H9 (cell line): Measurements from ENCODE around the gene DIRAS2. TPM values are rescaled to one million over a fixed set of nuclear protein-coding genes. Genes with fewer than 3 reads are reported as not detected.

Experiments
- DNase-seq: peaks from one replicate; pipeline ENCODE4 v3.0.0-alpha.2; 2017
- H2AFZ ChIP-seq: one replicate; pipeline ENCODE4 v1.6.1; 2013; ENCODE audit warnings: mild to moderate bottlenecking, low read length, control low read depth, moderate library complexity
- H2AK5ac ChIP-seq: 2 replicates; pipeline ENCODE4 v1.6.1; 2013; ENCODE audit warnings: low read length, control low read depth, mixed read lengths; ENCODE audit not compliant: insufficient read length
- H2BK120ac ChIP-seq: one replicate; pipeline ENCODE4 v1.6.1; 2013; ENCODE audit warnings: low read depth, mild to moderate bottlenecking, low read length, control low read depth, inconsistent platforms; ENCODE audit not compliant: poor library complexity, severe bottlenecking
- H2BK12ac ChIP-seq: 2 replicates; pipeline ENCODE4 v1.6.1; 2013; ENCODE audit warnings: low read length, control low read depth, mixed read lengths, low read depth; ENCODE audit not compliant: insufficient read length
- H2BK15ac ChIP-seq: 2 replicates; pipeline ENCODE4 v1.6.1; 2013; ENCODE audit warnings: low read depth, low read length, control low read depth
- H2BK20ac ChIP-seq: one replicate; pipeline ENCODE4 v1.6.1; 2013; ENCODE audit warnings: low read depth, mild to moderate bottlenecking, low read length, control low read depth, inconsistent platforms; ENCODE audit not compliant: poor library complexity, severe bottlenecking
- H2BK5ac ChIP-seq: 2 replicates; pipeline ENCODE4 v1.6.1; 2013; ENCODE audit warnings: low read length, control low read depth, mixed read lengths; ENCODE audit not compliant: insufficient read length
- H3K14ac ChIP-seq: 2 replicates; pipeline ENCODE4 v1.6.1; 2013; ENCODE audit warnings: low read length, control low read depth; ENCODE audit not compliant: insufficient read depth
- H3K18ac ChIP-seq: 2 replicates; pipeline ENCODE4 v1.6.1; 2013; ENCODE audit warnings: low read depth, mild to moderate bottlenecking, mixed read lengths, low read length, control low read depth; ENCODE audit not compliant: insufficient read length
- H3K23ac ChIP-seq: 2 replicates; pipeline ENCODE4 v1.6.1; 2013; ENCODE audit warnings: low read length, control low read depth, mixed read lengths, low read depth; ENCODE audit not compliant: insufficient read length
- H3K23me2 ChIP-seq: 2 replicates; pipeline ENCODE4 v1.6.1; 2013; ENCODE audit warnings: low read depth, mild to moderate bottlenecking, mixed read lengths, low read length, control low read depth; ENCODE audit not compliant: insufficient read length, poor library complexity, severe bottlenecking
- H3K27ac ChIP-seq: 2 replicates; pipeline ENCODE4 v1.5.1; 2013; ENCODE audit warnings: low read length, control low read depth, mixed read lengths, low read depth; ENCODE audit not compliant: insufficient read length
- H3K27me3 ChIP-seq: 2 replicates; pipeline ENCODE4 v1.6.1; 2013; ENCODE audit warnings: low read length, control low read depth, inconsistent platforms; ENCODE audit not compliant: insufficient read depth
- H3K4ac ChIP-seq: 2 replicates; pipeline ENCODE4 v1.6.1; 2013; ENCODE audit warnings: low read depth, mild to moderate bottlenecking, control low read depth, inconsistent platforms, low read length, moderate library complexity
- H3K4me1 ChIP-seq: 2 replicates; pipeline ENCODE4 v1.6.1; 2013; ENCODE audit warnings: low read length, control low read depth, inconsistent platforms; ENCODE audit not compliant: insufficient read depth
- H3K4me2 ChIP-seq: 2 replicates; pipeline ENCODE4 v1.6.1; 2013; ENCODE audit warnings: low read length, control low read depth, mixed read lengths; ENCODE audit not compliant: insufficient read length, insufficient read depth
- H3K56ac ChIP-seq: 2 replicates; pipeline ENCODE4 v1.6.1; 2013; ENCODE audit warnings: low read depth, mild to moderate bottlenecking, mixed read lengths, low read length, control low read depth; ENCODE audit not compliant: insufficient read length
- H3K79me1 ChIP-seq: 2 replicates; pipeline ENCODE4 v1.6.1; 2013; ENCODE audit warnings: low read depth, mild to moderate bottlenecking, moderate library complexity, low read length, control low read depth, inconsistent platforms; ENCODE audit not compliant: insufficient read depth, poor library complexity, severe bottlenecking
- H3K79me2 ChIP-seq: 2 replicates; pipeline ENCODE4 v1.6.1; 2013; ENCODE audit warnings: low read length, control low read depth, inconsistent platforms; ENCODE audit not compliant: insufficient read depth
- H3K9ac ChIP-seq: 2 replicates; pipeline ENCODE4 v1.6.1; 2013; ENCODE audit warnings: low read length, control low read depth, mixed read lengths; ENCODE audit not compliant: insufficient read length; ENCODE audit errors: extremely low read depth
- H3K9me3 ChIP-seq: one replicate; pipeline ENCODE4 v1.6.1; 2013; ENCODE audit warnings: low read depth, low read length, inconsistent platforms; ENCODE audit not compliant: control insufficient read depth
- H3T11ph ChIP-seq: one replicate; pipeline ENCODE4 v1.6.1; 2013; ENCODE audit warnings: mild to moderate bottlenecking, low read length, control low read depth, inconsistent platforms
- H4K20me1 ChIP-seq: one replicate; pipeline ENCODE4 v1.6.1; 2013; ENCODE audit not compliant: control insufficient read depth, insufficient read length, insufficient read depth
- H4K5ac ChIP-seq: 2 replicates; pipeline ENCODE4 v1.6.1; 2013; ENCODE audit warnings: low read depth, mild to moderate bottlenecking, mixed read lengths, low read length, control low read depth; ENCODE audit not compliant: insufficient read length
- H4K8ac ChIP-seq: replicated peaks from 2 replicates; pipeline ENCODE4 v1.6.1; 2013; ENCODE audit warnings: low read length, control low read depth, mixed read lengths, low read depth; ENCODE audit not compliant: insufficient read length
- H4K91ac ChIP-seq: 2 replicates; pipeline ENCODE4 v1.6.1; 2013; ENCODE audit warnings: low read depth, mild to moderate bottlenecking, moderate library complexity, mixed read lengths, low read length, control low read depth; ENCODE audit not compliant: insufficient read length
- H3K27ac Mint-ChIP-seq, 3 experiments: 2 replicates in 2 of 3; 3 replicates in 1 of 3; pipeline ENCODE4 v1.8.0; 2020 to 2021; ENCODE audit warnings: mixed read lengths in 3 of 3, mild to moderate bottlenecking in 1 of 3, moderate library complexity in 1 of 3
- H3K27me3 Mint-ChIP-seq: 2 replicates; pipeline ENCODE4 v1.8.0; 2021; ENCODE audit warnings: low read depth, mild to moderate bottlenecking, moderate library complexity, mixed read lengths
- H3K36me3 Mint-ChIP-seq, 3 experiments: 2 replicates in 2 of 3; 3 replicates in 1 of 3; pipeline ENCODE4 v1.8.0; 2020 to 2021; ENCODE audit warnings: low read depth in 3 of 3, mixed read lengths in 3 of 3; ENCODE audit not compliant: insufficient read depth in 1 of 3
- H3K4me1 Mint-ChIP-seq, 2 experiments: 2 replicates each; pipeline ENCODE4 v1.8.0; 2020; ENCODE audit warnings: mixed read lengths in 2 of 2
- H3K4me3 Mint-ChIP-seq, 2 experiments: 2 replicates in 1 of 2; 3 replicates in 1 of 2; pipeline ENCODE4 v1.8.0; 2020 to 2021; ENCODE audit warnings: mild to moderate bottlenecking in 2 of 2, mixed read lengths in 2 of 2, moderate library complexity in 1 of 2
- H3K9me3 Mint-ChIP-seq, 2 experiments: 2 replicates in 1 of 2; 3 replicates in 1 of 2; pipeline ENCODE4 v1.8.0; 2020; ENCODE audit warnings: mild to moderate bottlenecking in 2 of 2, mixed read lengths in 2 of 2, moderate library complexity in 1 of 2
- WGBS: extraction: QIAGEN DNeasy Blood & Tissue Kit; methylation state at CpG from one replicate; pipeline ENCODE4 v1.1.7; 2013; ENCODE audit warnings: missing lambda C conversion rate, low lambda C conversion rate, mixed read lengths; ENCODE audit not compliant: insufficient read length; ENCODE audit errors: extremely low coverage; 5-methylcytosine and 5-hydroxymethylcytosine counted together
- total RNA-seq: library from RNA; stranded (reverse); gene quantifications from 2 replicates; pipeline ENCODE4 v1.2.1, GENCODE V29; 2021
- TF ChIP-seq, protein P1 (sequence below): fragments of 200-600 bp; sonication (generic); conservative IDR thresholded peaks from 3 replicates; pipeline ENCODE4 v1.8.0; 2021; ENCODE audit warnings: antibody characterized with exemption, mild to moderate bottlenecking

Gene DIRAS2
- total RNA-seq, 1 experiment from 2014 or later: not detected

DNA sequence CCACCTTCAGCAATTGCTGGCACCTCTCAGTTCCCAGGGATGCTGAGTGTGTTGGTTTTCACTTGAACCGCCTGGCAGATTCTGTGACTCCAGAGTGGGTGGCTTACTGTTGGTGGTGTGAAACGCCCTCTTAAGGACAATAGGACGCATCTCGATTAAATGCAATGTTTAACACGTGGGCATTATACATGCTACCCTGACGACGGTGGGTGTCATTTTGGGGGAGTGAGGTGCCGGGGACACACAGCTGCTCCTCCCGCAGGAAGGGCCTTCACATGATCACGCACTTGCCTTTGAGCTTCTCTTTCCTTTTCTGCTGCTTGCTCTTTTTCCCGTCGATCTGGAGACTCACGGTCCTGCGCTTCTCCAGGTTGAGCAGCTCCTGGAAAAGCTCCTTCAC lies 29.7 kb downstream of the DIRAS2 start:
- Mint-ChIP-seq H3K4me1 (peaks cover 0 to 3% of the 10 kb centered on the region in 2 experiments; a peak in 2 of 4 replicates), H3K27ac (no peak overlapping the region), H3K27me3 (peaks cover 2% of the 10 kb centered on the region; the same call in 1 of the 2 replicates), H3K4me3 (no peak overlapping the region), H3K9me3 (no peaks in the 10 kb centered on the region), H3K36me3 (no peaks in the 10 kb centered on the region)
- H3K9ac ChIP-seq: no peak overlapping the region
- H3K23me2 ChIP-seq: no peaks in the 10 kb centered on the region
- no peak overlapping the region for H2BK20ac ChIP-seq
- H3T11ph ChIP-seq: no peak overlapping the region
- H2BK15ac ChIP-seq: no peak overlapping the region
- H4K5ac ChIP-seq: no peak overlapping the region
- H3K18ac ChIP-seq: no peak overlapping the region
- no peak overlapping the region for H2AK5ac ChIP-seq
- H3K9me3 ChIP-seq: no peaks in the 10 kb centered on the region
- H3K23ac ChIP-seq: no peak overlapping the region
- WGBS: no CpG with 5 or more reads among the region's 14 CpGs
- H3K27ac ChIP-seq: no peak overlapping the region
- H3K4me2 ChIP-seq: no peak overlapping the region
- H2BK12ac ChIP-seq: no peak overlapping the region
- no peak overlapping the region for H3K14ac ChIP-seq
- H3K79me1 ChIP-seq: no peaks in the 10 kb centered on the region
- no peak overlapping the region for H4K91ac ChIP-seq
- H3K27me3 ChIP-seq: no peaks in the 10 kb centered on the region
- no peak for DNase-seq
- no peaks in the 10 kb centered on the region for H4K20me1 ChIP-seq
- H2BK5ac ChIP-seq: no peak overlapping the region
- no peak overlapping the region for H2BK120ac ChIP-seq
- no peaks in the 10 kb centered on the region for H3K4me1 ChIP-seq
- H4K8ac ChIP-seq: no peak overlapping the region
- TF ChIP-seq, protein P1, sequence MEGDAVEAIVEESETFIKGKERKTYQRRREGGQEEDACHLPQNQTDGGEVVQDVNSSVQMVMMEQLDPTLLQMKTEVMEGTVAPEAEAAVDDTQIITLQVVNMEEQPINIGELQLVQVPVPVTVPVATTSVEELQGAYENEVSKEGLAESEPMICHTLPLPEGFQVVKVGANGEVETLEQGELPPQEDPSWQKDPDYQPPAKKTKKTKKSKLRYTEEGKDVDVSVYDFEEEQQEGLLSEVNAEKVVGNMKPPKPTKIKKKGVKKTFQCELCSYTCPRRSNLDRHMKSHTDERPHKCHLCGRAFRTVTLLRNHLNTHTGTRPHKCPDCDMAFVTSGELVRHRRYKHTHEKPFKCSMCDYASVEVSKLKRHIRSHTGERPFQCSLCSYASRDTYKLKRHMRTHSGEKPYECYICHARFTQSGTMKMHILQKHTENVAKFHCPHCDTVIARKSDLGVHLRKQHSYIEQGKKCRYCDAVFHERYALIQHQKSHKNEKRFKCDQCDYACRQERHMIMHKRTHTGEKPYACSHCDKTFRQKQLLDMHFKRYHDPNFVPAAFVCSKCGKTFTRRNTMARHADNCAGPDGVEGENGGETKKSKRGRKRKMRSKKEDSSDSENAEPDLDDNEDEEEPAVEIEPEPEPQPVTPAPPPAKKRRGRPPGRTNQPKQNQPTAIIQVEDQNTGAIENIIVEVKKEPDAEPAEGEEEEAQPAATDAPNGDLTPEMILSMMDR: no peak
- H3K4ac ChIP-seq: no peak overlapping the region
- H3K56ac ChIP-seq: no peak overlapping the region
- H2AFZ ChIP-seq: no peak overlapping the region
- H3K79me2 ChIP-seq: no peaks in the 10 kb centered on the region
